Activated T-helper 2 cell treated with anti-CD3 and anti-CD28 coated beads, Interferon-gamma antibody, Interleukin-2, Interleukin-4, amounts not matched to agents 10 μg/mL and 5 μg/mL and 100 μg/mL, durations not matched to agents 14 hours and 24 hours and 36 hours (primary cell): ENCODE data around the gene APOBEC3G. TPM values are rescaled to one million over a fixed set of nuclear protein-coding genes. Genes with fewer than 3 reads are reported as not detected.

Experiments used
- DNase-seq: peaks from one replicate; pipeline ENCODE4 v3.0.0; 2021; ENCODE audit warnings: low spot score
- H3K27ac Mint-ChIP-seq: one replicate; pipeline ENCODE4 v1.8.0; 2021; ENCODE audit warnings: mixed read lengths
- H3K27me3 Mint-ChIP-seq: one replicate; pipeline ENCODE4 v1.8.0; 2021; ENCODE audit warnings: low read depth, mixed read lengths
- H3K36me3 Mint-ChIP-seq: one replicate; pipeline ENCODE4 v1.8.0; 2021; ENCODE audit warnings: low read depth, mixed read lengths
- H3K4me1 Mint-ChIP-seq: one replicate; pipeline ENCODE4 v1.8.0; 2021; ENCODE audit warnings: low read depth, mixed read lengths
- H3K4me3 Mint-ChIP-seq: one replicate; pipeline ENCODE4 v1.8.0; 2021; ENCODE audit warnings: low read depth, mild to moderate bottlenecking, moderate library complexity, mixed read lengths
- H3K9me3 Mint-ChIP-seq: one replicate; pipeline ENCODE4 v1.8.0; 2021; ENCODE audit warnings: mixed read lengths
- intact Hi-C: fragments of 100-400 bp; cut with micrococcal nuclease; formaldehyde crosslinking; loops from one replicate; pipeline ENCODE4 v1.15.1; 2023
- total RNA-seq: library from RNA; stranded (reverse); gene quantifications from 2 replicates; pipeline ENCODE4 v1.2.3, GENCODE V29; 2022

The APOBEC3G gene
- total RNA-seq, 1 donor from 2014 or later, result 63.7 TPM

DNA sequence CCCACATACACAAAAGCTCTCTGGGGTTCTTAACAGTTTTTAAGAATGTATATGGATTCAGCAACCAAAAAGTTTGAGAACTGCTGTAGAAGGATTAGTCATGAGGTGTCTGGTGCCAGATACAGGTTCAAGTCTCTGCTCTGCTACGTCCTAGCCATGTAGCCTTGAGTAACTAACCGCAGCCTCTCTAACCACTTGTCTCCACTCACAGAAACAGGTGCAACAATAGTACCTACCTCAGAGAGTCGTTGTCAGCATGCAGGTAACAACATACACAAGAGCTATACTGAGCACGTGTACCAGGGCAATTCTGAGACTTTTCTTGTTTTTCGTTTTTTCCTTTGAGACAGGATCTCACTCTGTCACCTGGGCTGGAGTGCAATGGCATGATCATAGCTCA, 48.5 kb downstream of the APOBEC3G start:
- H3K36me3 Mint-ChIP-seq, result no peaks in the 10 kb centered on the region
- no peak overlapping the region for H3K4me3 Mint-ChIP-seq
- no peaks in the 10 kb centered on the region for H3K27me3 Mint-ChIP-seq
- H3K4me1 Mint-ChIP-seq, result peaks cover 9% of the 10 kb centered on the region
- intact Hi-C loops, result no loop called here
- no peaks in the 10 kb centered on the region for H3K9me3 Mint-ChIP-seq
- DNase-seq, result no peak
- no peak overlapping the region for H3K27ac Mint-ChIP-seq

DNA sequence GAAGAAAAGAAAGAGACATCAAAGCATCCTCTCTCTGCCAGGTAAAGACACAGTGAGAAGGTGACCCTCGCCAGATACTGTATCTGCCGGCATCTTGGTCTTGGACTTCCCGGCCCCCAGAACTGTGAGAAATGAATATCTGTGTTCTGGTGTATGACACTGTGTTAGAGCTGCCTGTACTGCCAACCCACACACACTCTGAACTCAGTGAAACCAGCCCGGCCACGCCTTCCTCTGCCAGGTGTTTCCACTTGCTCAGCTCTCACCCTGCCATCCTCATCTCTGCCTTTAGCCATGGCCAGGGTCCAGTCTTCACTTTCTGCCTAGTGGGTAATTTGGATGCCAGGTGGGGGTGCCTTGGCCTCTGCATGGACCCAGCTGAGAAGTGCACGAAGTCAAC, 51.4 kb downstream of the APOBEC3G start:
- DNase-seq, result no peak
- peaks cover 2% of the 10 kb centered on the region for H3K4me1 Mint-ChIP-seq
- no peak overlapping the region for H3K4me3 Mint-ChIP-seq
- no peaks in the 10 kb centered on the region for H3K27me3 Mint-ChIP-seq
- no peaks in the 10 kb centered on the region for H3K36me3 Mint-ChIP-seq
- intact Hi-C loops, result no loop called here
- no peak overlapping the region for H3K27ac Mint-ChIP-seq
- H3K9me3 Mint-ChIP-seq, result no peaks in the 10 kb centered on the region

DNA sequence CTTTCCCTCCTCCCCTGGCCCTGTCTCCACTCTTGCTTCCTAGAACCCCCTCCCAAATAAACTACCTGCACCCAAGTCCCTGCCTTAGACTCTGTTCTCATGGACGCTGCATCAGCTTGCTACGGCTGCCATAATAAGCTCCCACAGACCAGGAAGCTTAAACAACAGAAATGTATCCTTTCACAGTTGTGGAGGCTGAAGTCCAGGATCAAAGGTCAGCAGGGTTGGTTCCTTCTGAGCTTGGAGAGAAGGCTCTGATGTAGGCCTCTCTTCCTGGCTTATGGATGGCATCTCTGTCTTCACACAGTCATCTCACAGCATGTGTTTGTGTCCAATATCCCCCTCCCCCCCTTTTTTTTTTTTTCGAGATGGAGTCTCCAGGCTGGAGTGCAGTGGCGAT, 52.0 kb downstream of the APOBEC3G start:
- H3K36me3 Mint-ChIP-seq, result no peaks in the 10 kb centered on the region
- DNase-seq, result no peak
- H3K27me3 Mint-ChIP-seq, result no peaks in the 10 kb centered on the region
- intact Hi-C loops, result no loop called here
- no peak overlapping the region for H3K27ac Mint-ChIP-seq
- H3K4me1 Mint-ChIP-seq, result peaks cover 2% of the 10 kb centered on the region
- no peak overlapping the region for H3K4me3 Mint-ChIP-seq
- no peaks in the 10 kb centered on the region for H3K9me3 Mint-ChIP-seq

DNA sequence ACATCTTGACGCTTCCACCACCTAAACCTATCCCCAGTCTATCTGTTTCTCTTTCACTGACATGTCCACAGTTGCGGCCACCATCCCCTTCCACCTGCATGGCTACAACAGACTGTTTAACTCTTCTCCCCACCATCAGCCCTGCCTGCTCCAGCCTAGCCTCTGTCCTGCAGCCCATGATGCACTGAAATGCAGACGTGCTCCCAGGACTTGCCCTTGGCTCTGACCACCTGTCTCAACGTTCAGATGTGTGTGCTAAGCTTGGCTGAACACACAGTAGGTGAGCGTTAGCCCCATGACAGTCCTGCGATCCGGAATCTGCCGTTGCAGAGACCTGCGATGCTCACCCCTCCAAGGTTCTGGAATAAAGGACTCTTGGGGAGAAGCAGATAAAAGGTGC, 52.7 kb downstream of the APOBEC3G start:
- H3K27ac Mint-ChIP-seq, result no peak overlapping the region
- H3K27me3 Mint-ChIP-seq, result no peaks in the 10 kb centered on the region
- H3K36me3 Mint-ChIP-seq, result no peaks in the 10 kb centered on the region
- H3K4me3 Mint-ChIP-seq, result no peak overlapping the region
- no peaks in the 10 kb centered on the region for H3K9me3 Mint-ChIP-seq
- intact Hi-C loops, result no loop called here
- peaks cover 2% of the 10 kb centered on the region for H3K4me1 Mint-ChIP-seq
- DNase-seq, result no peak

- Mint-ChIP-seq H3K4me1 (peaks cover 2% of the 10 kb centered on the region), H3K4me3 (no peak overlapping the region), H3K36me3 (no peaks in the 10 kb centered on the region), H3K27me3 (no peaks in the 10 kb centered on the region), H3K27ac (no peak overlapping the region), H3K9me3 (no peaks in the 10 kb centered on the region)
- DNase-seq, result no peak
- intact Hi-C loops, result no loop called here
Measured at GRCh38 chr22:39130152-39130704, 53.2 kb downstream of the APOBEC3G start.

DNA sequence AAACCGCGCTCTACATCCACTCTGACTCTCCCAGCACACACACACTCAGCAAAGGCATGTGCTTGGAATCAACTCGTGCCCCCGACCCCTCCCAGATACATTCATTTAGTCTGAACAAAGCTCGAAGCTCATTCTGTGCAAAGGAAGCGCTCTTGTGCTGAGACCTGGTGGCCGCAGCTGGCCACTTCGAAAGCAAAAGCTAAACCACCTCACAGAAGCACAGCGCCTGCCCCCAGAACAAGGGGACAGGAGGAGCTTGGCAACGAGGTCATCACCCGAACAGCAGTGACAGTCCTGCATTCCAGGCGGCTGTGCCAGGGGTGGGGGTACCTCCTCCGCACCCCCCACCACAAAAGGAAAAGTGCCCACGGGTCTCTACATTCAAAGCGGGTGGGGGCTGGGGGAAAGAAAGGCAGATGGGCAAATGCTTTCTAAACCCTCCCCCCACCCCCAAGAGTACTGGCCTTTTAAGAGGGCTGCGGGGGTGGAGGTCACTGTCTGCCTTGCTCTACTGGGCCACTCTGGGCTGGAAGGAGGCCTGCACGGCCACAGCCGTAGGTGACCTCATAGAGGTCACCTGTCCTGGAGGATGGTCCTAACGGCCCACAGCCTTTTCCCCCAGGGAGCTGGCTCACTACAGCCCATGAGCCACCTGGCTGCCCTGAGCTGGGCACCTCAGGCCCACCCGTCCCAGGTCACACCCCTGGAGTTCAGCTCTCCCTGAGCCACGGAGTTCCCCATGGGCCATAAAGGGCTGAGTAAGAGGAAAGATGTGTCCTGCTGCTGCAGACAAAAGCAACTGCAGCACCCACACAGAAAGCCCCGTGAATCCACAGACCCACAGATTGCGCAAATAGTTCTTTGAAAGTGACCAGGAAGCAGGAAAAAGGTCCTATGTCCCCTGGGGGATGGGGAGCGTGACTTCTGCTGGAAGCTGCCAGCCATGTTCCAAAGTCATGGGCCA, 54.1 kb downstream of the APOBEC3G start:
- H3K36me3 Mint-ChIP-seq, result no peaks in the 10 kb centered on the region
- no peak overlapping the region for H3K4me3 Mint-ChIP-seq
- H3K27ac Mint-ChIP-seq, result no peak overlapping the region
- no peaks in the 10 kb centered on the region for H3K9me3 Mint-ChIP-seq
- intact Hi-C loops, result no loop called here
- no peak for DNase-seq
- H3K4me1 Mint-ChIP-seq, result peaks cover 2% of the 10 kb centered on the region
- no peaks in the 10 kb centered on the region for H3K27me3 Mint-ChIP-seq

- Mint-ChIP-seq H3K4me1 (peaks cover 2% of the 10 kb centered on the region), H3K36me3 (no peaks in the 10 kb centered on the region), H3K27ac (no peak overlapping the region), H3K9me3 (no peaks in the 10 kb centered on the region), H3K27me3 (no peaks in the 10 kb centered on the region), H3K4me3 (no peak overlapping the region)
- no peak for DNase-seq
- intact Hi-C loops, result no loop called here
Measured at GRCh38 chr22:39132281-39132680, 55.2 kb downstream of the APOBEC3G start.

DNA sequence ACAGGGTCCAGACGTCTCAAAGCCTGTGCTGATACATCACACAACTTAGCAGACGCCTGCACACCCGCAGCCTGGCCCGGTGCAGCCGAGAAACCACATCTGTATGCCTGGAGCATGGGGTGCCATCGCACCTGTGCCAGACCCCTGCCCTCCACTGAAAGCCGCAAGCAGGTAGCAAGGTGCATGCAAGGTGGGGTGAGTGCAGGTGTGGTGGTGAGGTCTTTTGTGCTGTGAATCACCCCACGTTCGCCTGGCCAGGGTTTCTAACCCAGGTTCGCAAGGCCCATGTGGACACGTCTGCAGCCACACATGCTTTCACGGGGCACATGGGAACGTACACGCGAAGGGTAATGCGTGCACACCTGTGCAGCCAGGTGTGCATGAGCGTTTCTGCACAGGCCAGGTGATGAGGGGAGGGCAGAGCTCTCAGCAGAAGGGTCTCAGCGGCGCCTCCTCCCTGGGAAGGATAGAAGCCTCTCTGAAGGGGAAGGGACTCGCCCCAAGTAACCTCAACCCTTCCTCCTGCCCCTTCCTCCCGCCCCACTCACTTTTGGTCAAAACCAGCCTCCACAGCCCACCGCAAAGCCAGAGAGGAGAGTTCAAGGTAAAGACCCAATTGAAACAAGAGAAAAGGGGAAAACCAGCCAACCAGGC, 55.9 kb downstream of the APOBEC3G start:
- H3K27me3 Mint-ChIP-seq, result no peaks in the 10 kb centered on the region
- no peak overlapping the region for H3K27ac Mint-ChIP-seq
- intact Hi-C loops, result no loop called here
- no peaks in the 10 kb centered on the region for H3K36me3 Mint-ChIP-seq
- peaks cover 2% of the 10 kb centered on the region for H3K4me1 Mint-ChIP-seq
- no peak for DNase-seq
- no peak overlapping the region for H3K4me3 Mint-ChIP-seq
- H3K9me3 Mint-ChIP-seq, result no peaks in the 10 kb centered on the region

- Mint-ChIP-seq H3K9me3 (no peaks in the 10 kb centered on the region), H3K27ac (no peak overlapping the region), H3K4me1 (no peaks in the 10 kb centered on the region), H3K4me3 (no peak overlapping the region), H3K27me3 (no peaks in the 10 kb centered on the region), H3K36me3 (no peaks in the 10 kb centered on the region)
- DNase-seq, result no peak
- intact Hi-C loops, result no loop called here
Measured at GRCh38 chr22:39133871-39134270, 56.8 kb downstream of the APOBEC3G start.

DNA sequence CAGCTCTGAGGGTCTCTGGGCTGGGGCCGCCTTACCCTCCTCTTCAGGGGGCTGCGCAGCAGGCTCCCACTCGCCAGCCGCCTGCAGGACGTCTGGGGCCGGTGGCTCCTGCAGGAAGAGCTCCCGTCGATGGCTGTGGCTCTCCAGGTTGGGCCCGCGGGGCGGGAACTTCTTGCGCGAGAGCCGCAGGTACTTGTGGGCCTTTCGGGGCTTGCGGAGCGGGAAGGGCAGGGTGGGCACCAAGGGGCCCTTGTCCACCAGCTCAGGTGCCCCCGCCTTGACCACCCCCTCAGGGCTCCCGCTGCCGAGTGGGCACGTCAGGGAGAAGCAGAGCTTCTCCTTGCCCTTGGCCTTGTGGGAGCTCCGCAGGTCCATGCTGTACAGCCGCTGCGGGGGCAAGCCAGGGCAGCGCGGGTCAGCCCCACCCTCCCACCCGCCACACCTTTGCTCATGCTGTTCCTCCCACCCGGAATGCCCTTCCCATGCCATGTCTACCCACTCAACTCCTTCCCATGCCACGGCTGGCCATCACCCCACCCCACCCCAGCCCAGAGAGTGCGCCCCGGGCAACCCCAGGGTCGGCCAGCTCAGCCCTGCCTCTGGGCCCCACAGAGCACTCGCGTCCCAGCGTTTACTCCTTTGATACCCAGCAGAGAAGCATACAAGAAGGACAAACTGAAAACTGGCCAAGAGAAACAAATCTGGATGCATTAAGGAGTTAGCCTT, 57.5 kb downstream of the APOBEC3G start:
- Mint-ChIP-seq H3K27ac (no peak overlapping the region), H3K36me3 (no peaks in the 10 kb centered on the region), H3K4me3 (no peak overlapping the region), H3K4me1 (no peaks in the 10 kb centered on the region), H3K9me3 (no peaks in the 10 kb centered on the region), H3K27me3 (no peaks in the 10 kb centered on the region)
- no peak for DNase-seq
- intact Hi-C loops, result no loop called here

GRCh38 chr22:39135092-39135896, 58.2 kb downstream of the APOBEC3G start:
- intact Hi-C loops, result no loop called here
- no peak for DNase-seq
- no peak overlapping the region for H3K27ac Mint-ChIP-seq
- H3K4me3 Mint-ChIP-seq, result no peak overlapping the region
- H3K9me3 Mint-ChIP-seq, result no peaks in the 10 kb centered on the region
- H3K27me3 Mint-ChIP-seq, result no peaks in the 10 kb centered on the region
- H3K4me1 Mint-ChIP-seq, result no peaks in the 10 kb centered on the region
- no peaks in the 10 kb centered on the region for H3K36me3 Mint-ChIP-seq

DNA sequence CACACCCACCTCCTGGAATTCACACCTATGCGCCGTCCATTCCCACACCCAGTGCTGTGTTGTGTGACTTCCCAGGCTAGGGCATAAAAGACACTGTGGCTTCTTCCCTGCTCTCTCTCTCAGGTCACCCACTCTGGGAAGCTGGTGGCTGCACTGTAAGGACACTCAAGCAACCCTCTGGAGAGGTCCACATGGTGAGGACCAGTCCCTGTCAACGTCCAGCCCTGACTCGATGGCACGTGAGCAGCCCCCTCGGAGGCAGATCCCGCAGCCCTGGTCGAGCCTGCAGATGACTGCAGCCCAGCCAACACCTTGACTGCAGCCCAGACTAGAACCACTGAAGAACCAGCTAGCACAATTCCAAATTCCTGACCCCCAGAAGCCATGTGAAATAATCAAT, 59.2 kb downstream of the APOBEC3G start:
- Mint-ChIP-seq H3K36me3 (no peaks in the 10 kb centered on the region), H3K27ac (no peak overlapping the region), H3K4me3 (no peak overlapping the region), H3K9me3 (no peaks in the 10 kb centered on the region), H3K4me1 (no peaks in the 10 kb centered on the region), H3K27me3 (no peaks in the 10 kb centered on the region)
- no peak for DNase-seq
- intact Hi-C loops, result no loop called here
